GM12878 (cell line): ENCODE measurements around the gene HMCN2. TPM values are rescaled to one million over a fixed set of nuclear protein-coding genes. Genes with fewer than 3 reads are reported as not detected.

ENCODE experiments used
- ATAC-seq: fragments of 200-7000 bp; cut with Tn5 transposase; 3 replicates; pipeline ENCODE4 v1.9.1; 2020; ENCODE audit warnings: mild to moderate bottlenecking, moderate library complexity
- BruUV-seq: library from RNA; stranded (reverse); fragments of 400-500 nt; replicated peaks from 2 replicates; lab custom pipeline; 2021; lab: Mats Ljungman, UMichigan
- CTCF ChIA-PET: fragments of 300-600 bp; sonication (Branson Sonifier 250); formaldehyde crosslinking; extraction: SDS; loops from one replicate; lab custom pipeline; 2021; ENCODE audit warnings: inconsistent platforms; lab: Yijun Ruan, JAX
- POLR2A ChIA-PET: fragments of 350-600 bp; formaldehyde crosslinking; extraction: SDS; loops from one replicate; lab custom pipeline; 2021; ENCODE audit warnings: inconsistent platforms; lab: Charles Lee
- RAD21 ChIA-PET: fragments of 300-600 bp; sonication (Branson Sonifier 250); formaldehyde crosslinking; loops from one replicate; lab custom pipeline; 2023; ENCODE audit warnings: antibody characterized with exemption; ENCODE audit not compliant: unreplicated experiment; lab: Charles Lee
- SMC1A ChIA-PET: fragments of 300-600 bp; sonication (Branson Sonifier 250); formaldehyde crosslinking; loops from one replicate; lab custom pipeline; 2023; ENCODE audit not compliant: unreplicated experiment, uncharacterized antibody; lab: Charles Lee
- DNase-seq: peaks from one replicate; pipeline ENCODE4 v3.0.0-alpha.2; 2011; ENCODE audit warnings: low read depth, low spot score
- FAIRE-seq: peaks from 3 replicates; lab custom pipeline; 2011; peaks lifted over from hg19 to GRCh38; lab: Jason Lieb, UNC
- H2AFZ ChIP-seq: 2 replicates; pipeline ENCODE4 v1.6.0; 2011; ENCODE audit warnings: low read depth, low read length, control low read depth; ENCODE audit not compliant: control insufficient read depth
- H3K27ac ChIP-seq: 2 replicates; pipeline ENCODE4 v1.5.1; 2011; ENCODE audit warnings: control low read depth; ENCODE audit not compliant: control insufficient read depth, insufficient read depth
- H3K27me3 ChIP-seq, 2 experiments: replicated peaks in 1 of 2; 2 replicates each; pipeline versions ENCODE4 v1.6.0 to v1.6.1; 2011; ENCODE audit warnings: low read length in 1 of 2; ENCODE audit not compliant: control insufficient read depth in 2 of 2, insufficient read depth in 2 of 2
- H3K36me3 ChIP-seq, 2 experiments: 2 replicates each; pipeline ENCODE4 v1.5.1; 2011; ENCODE audit warnings: low read length in 1 of 2; ENCODE audit not compliant: control insufficient read depth in 2 of 2, insufficient read depth in 2 of 2
- H3K4me1 ChIP-seq: 2 replicates; pipeline ENCODE4 v1.6.1; 2011; ENCODE audit warnings: mild to moderate bottlenecking, low read length, moderate library complexity, mixed read lengths; ENCODE audit not compliant: control insufficient read depth, insufficient read depth
- H3K4me2 ChIP-seq: 2 replicates; pipeline ENCODE4 v1.6.0; 2011; ENCODE audit warnings: control low read depth; ENCODE audit not compliant: control insufficient read depth, insufficient read depth
- H3K4me3 ChIP-seq: fragments of 200-600 bp; sonication (generic); 2 replicates; pipeline ENCODE4 v1.5.1; 2016
- H3K79me2 ChIP-seq: 2 replicates; pipeline ENCODE4 v1.6.0; 2011; ENCODE audit warnings: low read length; ENCODE audit not compliant: control insufficient read depth, insufficient read depth
- H3K9ac ChIP-seq: 2 replicates; pipeline ENCODE4 v1.8.0; 2011; ENCODE audit warnings: low read length, control low read depth, mixed read lengths; ENCODE audit not compliant: control insufficient read depth, insufficient read depth
- H3K9me3 ChIP-seq: replicated peaks from 3 replicates; pipeline ENCODE4 v1.5.1; 2011; ENCODE audit warnings: mild to moderate bottlenecking, low read length; ENCODE audit not compliant: control insufficient read depth, insufficient read depth
- H4K20me1 ChIP-seq: 2 replicates; pipeline ENCODE4 v1.6.0; 2011; ENCODE audit not compliant: control insufficient read depth, insufficient read depth
- ASH2L ChIP-seq: fragments of 300-600, 200-600 bp; sonication (generic); IDR thresholded peaks from 2 replicates; pipeline ENCODE4 v1.6.1; 2017; ENCODE audit warnings: low read depth, mild to moderate bottlenecking, borderline replicate concordance
- BCLAF1 ChIP-seq: fragments of 450-650 bp; IDR thresholded peaks from 2 replicates; pipeline ENCODE4 v1.6.1; 2017; ENCODE audit warnings: antibody characterized with exemption, mild to moderate bottlenecking, moderate library complexity
- GATAD2B ChIP-seq: fragments of 450-650 bp; conservative IDR thresholded peaks from 2 replicates; pipeline ENCODE4 v1.6.1; 2017; ENCODE audit warnings: low read depth, mild to moderate bottlenecking, moderate library complexity
- RAD21 ChIP-seq: IDR thresholded peaks from 2 replicates; pipeline ENCODE4 v1.6.1; 2011; ENCODE audit warnings: mild to moderate bottlenecking, low read depth, low read length, moderate library complexity; ENCODE audit not compliant: insufficient read depth
- RB1 ChIP-seq: fragments of 450-650 bp; formaldehyde crosslinking; IDR thresholded peaks from 2 replicates; pipeline ENCODE4 v1.6.1; 2017; ENCODE audit warnings: mild to moderate bottlenecking, borderline replicate concordance
- RUNX3 ChIP-seq: IDR thresholded peaks from 2 replicates; pipeline ENCODE4 v1.6.1; 2012; ENCODE audit warnings: low read length, inconsistent platforms
- SMC3 ChIP-seq: IDR thresholded peaks from 2 replicates; pipeline ENCODE4 v1.6.1; 2011; ENCODE audit warnings: low read length, improper control_type of control experiment, borderline replicate concordance
- SPI1 ChIP-seq: IDR thresholded peaks from 2 replicates; pipeline ENCODE4 v1.6.1; 2011; ENCODE audit warnings: low read depth, mild to moderate bottlenecking, low read length, moderate library complexity, borderline replicate concordance; ENCODE audit not compliant: insufficient read depth
- YY1 ChIP-seq: IDR thresholded peaks from 2 replicates; pipeline ENCODE4 v1.6.1; 2011; ENCODE audit warnings: low read depth, mild to moderate bottlenecking, low read length
- ZBED1 ChIP-seq: IDR thresholded peaks from 2 replicates; pipeline ENCODE4 v1.6.1; 2016; ENCODE audit warnings: borderline replicate concordance
- WGBS: methylation state at CpG from one replicate; pipeline ENCODE4 v1.1.6; 2016; ENCODE audit warnings: low lambda C conversion rate; ENCODE audit not compliant: insufficient replicate concordance, insufficient coverage; ENCODE audit errors: missing lambda C conversion rate; 5-methylcytosine and 5-hydroxymethylcytosine counted together
- in situ Hi-C: fragments of 300-500 bp; cut with MboI; formaldehyde crosslinking; loops from 9 replicates; pipeline ENCODE4 v1.14.3; 2018; ENCODE audit warnings: mixed read lengths
- intact Hi-C: fragments of 100-400 bp; cut with micrococcal nuclease; formaldehyde crosslinking; loops from one replicate; pipeline ENCODE4 v1.14.2; 2022; ENCODE audit not compliant: unreplicated experiment
- polyA plus RNA-seq, 11 experiments: library from polyadenylated mRNA; depleted of rRNA in 4 of 11; unstranded in 6 of 11; stranded (reverse) in 5 of 11; fragments of >200 nt; fragmentation: Nextera tagmentation in 4 of 11; fragmentation: Illumina TruSeq in 1 of 11; extraction: Ambion mirVana in 4 of 11; extraction: Trizol in 1 of 11; gene quantifications; 1 replicate in 1 of 11; 2 replicates in 10 of 11; pipeline versions ENCODE4 v1.2.1 to v1.2.3, GENCODE V29; 2011 to 2016; ENCODE audit warnings: inconsistent platforms in 2 of 11, missing spikeins in 2 of 11, low read depth in 1 of 11
- total RNA-seq, 4 experiments: library from RNA; depleted of rRNA in 3 of 4; stranded (reverse); fragments of >200 nt in 3 of 4; fragmentation: Illumina TruSeq in 1 of 4; extraction: Trizol in 1 of 4; gene quantifications; 2 replicates each; pipeline versions ENCODE4 v1.2.1 to v1.2.3, GENCODE V29; 2013 to 2021
- TF ChIP-seq, protein P1 (sequence below), 3 experiments: IDR thresholded peaks in 2 of 3; conservative IDR thresholded peaks in 1 of 3; 2 replicates each; pipeline ENCODE4 v1.5.1; 2011; ENCODE audit warnings: low read depth in 3 of 3, low read length in 3 of 3, mild to moderate bottlenecking in 3 of 3, control low read depth in 2 of 3, moderate library complexity in 2 of 3, inconsistent platforms in 1 of 3, mixed read lengths in 1 of 3; ENCODE audit not compliant: control insufficient read depth in 2 of 3, insufficient read depth in 1 of 3; ENCODE audit errors: extremely low read depth in 1 of 3
- TF ChIP-seq, protein P2 (sequence below): fragments of 450-650 bp; IDR thresholded peaks from 2 replicates; pipeline ENCODE4 v1.6.1; 2017; ENCODE audit warnings: mild to moderate bottlenecking, low read depth, inconsistent platforms; ENCODE audit not compliant: poor library complexity, severe bottlenecking

Gene HMCN2
- total and polyA plus RNA-seq, 10 of the 15 experiments (the other 5 are each of a cell fraction or from before 2014, with no cell fraction given): 0.04 TPM; not detected in 9

DNA sequence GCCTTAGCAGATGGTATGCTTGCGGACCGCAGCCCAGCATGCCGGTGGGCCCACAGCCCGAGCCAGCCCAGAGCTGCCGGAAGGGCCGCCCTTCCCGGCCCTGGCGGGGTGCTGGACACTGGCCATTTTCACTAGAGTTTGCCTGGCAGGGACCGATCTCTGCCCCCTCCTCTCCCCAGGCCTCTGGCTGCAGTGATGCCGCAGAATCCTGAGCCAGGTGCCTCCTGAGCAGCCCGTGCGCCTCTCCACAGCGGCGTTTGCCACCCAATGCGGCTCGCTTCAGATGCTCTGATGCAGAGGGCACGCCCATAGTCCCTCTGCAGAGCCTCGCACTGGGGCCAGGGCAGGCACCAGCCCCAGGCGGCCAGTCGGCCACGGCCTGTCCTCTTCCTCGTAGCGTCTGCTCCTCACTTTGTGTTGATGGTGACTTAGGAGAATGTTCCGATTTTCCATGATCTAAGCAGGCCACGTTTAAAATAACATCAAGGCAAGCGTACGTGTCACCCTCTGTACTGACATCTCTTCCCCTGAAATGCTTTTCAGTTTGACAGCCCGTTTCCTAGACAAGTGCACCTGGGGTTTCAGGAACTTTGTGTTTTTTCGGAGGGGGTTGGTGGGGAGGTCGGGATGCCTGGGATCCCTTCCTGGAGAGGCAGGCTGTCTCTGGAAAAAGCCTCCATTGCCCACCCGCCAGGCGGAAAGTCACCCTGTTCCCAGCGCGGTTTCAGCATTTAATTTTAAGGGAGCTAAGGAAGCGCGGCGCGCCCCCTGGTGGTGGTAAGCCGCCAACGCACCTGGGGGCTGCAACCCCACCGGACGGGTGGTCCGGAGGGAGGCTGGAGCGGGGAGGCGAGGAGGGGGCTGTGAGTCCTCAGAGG, 29.8 kb upstream of the HMCN2 start:
- RAD21 ChIA-PET: interaction anchor here (0.5 to 1.3 kb wide), 5 partner anchors 106 to 469 kb away, joined by 3 to 20 read pairs (median 4); no protein-coding TSS in a partner anchor
- BruUV-seq: no TSS peak
- no peaks in the 10 kb centered on the region for H3K79me2 ChIP-seq
- TF ChIP-seq, protein P1, sequence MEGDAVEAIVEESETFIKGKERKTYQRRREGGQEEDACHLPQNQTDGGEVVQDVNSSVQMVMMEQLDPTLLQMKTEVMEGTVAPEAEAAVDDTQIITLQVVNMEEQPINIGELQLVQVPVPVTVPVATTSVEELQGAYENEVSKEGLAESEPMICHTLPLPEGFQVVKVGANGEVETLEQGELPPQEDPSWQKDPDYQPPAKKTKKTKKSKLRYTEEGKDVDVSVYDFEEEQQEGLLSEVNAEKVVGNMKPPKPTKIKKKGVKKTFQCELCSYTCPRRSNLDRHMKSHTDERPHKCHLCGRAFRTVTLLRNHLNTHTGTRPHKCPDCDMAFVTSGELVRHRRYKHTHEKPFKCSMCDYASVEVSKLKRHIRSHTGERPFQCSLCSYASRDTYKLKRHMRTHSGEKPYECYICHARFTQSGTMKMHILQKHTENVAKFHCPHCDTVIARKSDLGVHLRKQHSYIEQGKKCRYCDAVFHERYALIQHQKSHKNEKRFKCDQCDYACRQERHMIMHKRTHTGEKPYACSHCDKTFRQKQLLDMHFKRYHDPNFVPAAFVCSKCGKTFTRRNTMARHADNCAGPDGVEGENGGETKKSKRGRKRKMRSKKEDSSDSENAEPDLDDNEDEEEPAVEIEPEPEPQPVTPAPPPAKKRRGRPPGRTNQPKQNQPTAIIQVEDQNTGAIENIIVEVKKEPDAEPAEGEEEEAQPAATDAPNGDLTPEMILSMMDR (IDR thresholded peaks at IDR 0.05 in 2 of 3, conservative IDR thresholded peaks at IDR 0.05 in 1 of 3; ENCODE audit: control insufficient read depth in 2 of 3, extremely low read depth in 1 of 3, insufficient read depth in 1 of 3, low read depth in 3 of 3, low read length in 3 of 3): peak; percentile 92 to 99 (median 92)
- TF ChIP-seq YY1 (peak; percentile 37; the same call in 1 of the 2 replicates), BCLAF1 (no peak), ASH2L (no peak), RUNX3 (peak; percentile 42; the same call in 1 of the 2 replicates), RB1 (0 out of 2 replicates have a peak, but pooled peaks have one; percentile 18), GATAD2B (peak; percentile 48; the same call in 1 of the 2 replicates), RAD21 (peak; percentile 81), ZBED1 (no peak), SMC3 (peak; percentile 86), SPI1 (no peak)
- TF ChIP-seq, protein P2, sequence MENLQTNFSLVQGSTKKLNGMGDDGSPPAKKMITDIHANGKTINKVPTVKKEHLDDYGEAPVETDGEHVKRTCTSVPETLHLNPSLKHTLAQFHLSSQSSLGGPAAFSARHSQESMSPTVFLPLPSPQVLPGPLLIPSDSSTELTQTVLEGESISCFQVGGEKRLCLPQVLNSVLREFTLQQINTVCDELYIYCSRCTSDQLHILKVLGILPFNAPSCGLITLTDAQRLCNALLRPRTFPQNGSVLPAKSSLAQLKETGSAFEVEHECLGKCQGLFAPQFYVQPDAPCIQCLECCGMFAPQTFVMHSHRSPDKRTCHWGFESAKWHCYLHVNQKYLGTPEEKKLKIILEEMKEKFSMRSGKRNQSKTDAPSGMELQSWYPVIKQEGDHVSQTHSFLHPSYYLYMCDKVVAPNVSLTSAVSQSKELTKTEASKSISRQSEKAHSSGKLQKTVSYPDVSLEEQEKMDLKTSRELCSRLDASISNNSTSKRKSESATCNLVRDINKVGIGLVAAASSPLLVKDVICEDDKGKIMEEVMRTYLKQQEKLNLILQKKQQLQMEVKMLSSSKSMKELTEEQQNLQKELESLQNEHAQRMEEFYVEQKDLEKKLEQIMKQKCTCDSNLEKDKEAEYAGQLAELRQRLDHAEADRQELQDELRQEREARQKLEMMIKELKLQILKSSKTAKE: no peak
- TF ChIP-seq, all 136 proteins: peak for 7
- ChIA-PET CTCF (interaction anchor here (0.6 to 6.4 kb wide), 14 partner anchors 8 to 907 kb away, joined by 3 to 96 read pairs (median 4); no protein-coding TSS in a partner anchor), POLR2A (interaction anchor here (0.6 to 0.7 kb wide), 2 partner anchors 92 to 414 kb away, joined by 3 to 4 read pairs; no protein-coding TSS in a partner anchor), SMC1A (interaction anchor here (0.6 to 6.2 kb wide), 4 partner anchors 47 to 129 kb away, joined by 3 to 46 read pairs (median 4); no protein-coding TSS in a partner anchor)
- intact Hi-C loops (loop anchor here (1.0 to 5.0 kb wide), 2 partner anchors 107 to 128 kb away; no protein-coding TSS in a partner anchor), in situ Hi-C loops (loop anchor here (5.0 kb wide), 1 partner anchor 123 kb away; no protein-coding TSS in a partner anchor)
- Histone ChIP-seq H3K36me3 (no peaks in the 10 kb centered on the region), H3K4me1 (peaks cover 15% of the 10 kb centered on the region), H3K4me3 (no peak overlapping the region), H4K20me1 (no peaks in the 10 kb centered on the region), H3K27me3 (no peaks in the 10 kb centered on the region), H3K9ac (no peak overlapping the region), H3K27ac (no peak overlapping the region), H2AFZ (peak overlapping the region; percentile 25; the same call in 1 of the 2 replicates), H3K9me3 (no peaks in the 10 kb centered on the region), H3K4me2 (no peak overlapping the region)
- ATAC-seq (peak; percentile 25), FAIRE-seq (no peak), DNase-seq (no peak)
- 44% methylated on average over 40 of the region's 45 CpGs for WGBS
